Transverse colon (tissue), 3 donors: ENCODE results near the gene BLTP3B.

ENCODE experiments used
- CTCF ChIP-seq, 5 experiments: fragments of 200-600 bp in 3 of 5; fragments of 450-650 bp in 2 of 5; sonication (generic) in 3 of 5; IDR thresholded peaks; 1 replicate in 2 of 5; 2 replicates in 3 of 5; pipeline ENCODE4 v1.5.1; 2016 to 2017; ENCODE audit warnings: antibody characterized with exemption in 5 of 5, inconsistent platforms in 3 of 5, mild to moderate bottlenecking in 2 of 5, moderate library complexity in 1 of 5
- EP300 ChIP-seq: sonication (generic); formaldehyde crosslinking; IDR thresholded peaks from one replicate; pipeline ENCODE4 v1.6.1; 2017; ENCODE audit warnings: antibody characterized with exemption, low read depth
- POLR2A ChIP-seq: fragments of 450-650 bp; IDR thresholded peaks from one replicate; pipeline ENCODE4 v1.6.1; 2016; ENCODE audit warnings: antibody characterized with exemption, mild to moderate bottlenecking, moderate library complexity

GRCh38 chr12:100189636-100190394 lies 47.1 kb upstream of the BLTP3B start:
- no peak for TF ChIP-seq POLR2A
- no peak for TF ChIP-seq CTCF (IDR thresholded peaks at IDR 0.05)
- no peak for TF ChIP-seq EP300
